H1 (cell line): ENCODE measurements around the gene LRRC4C. TPM values are rescaled to one million over a fixed set of nuclear protein-coding genes. Genes with fewer than 3 reads are reported as not detected.

Source experiments
- CTCF ChIA-PET: fragments of 300-600 bp; sonication (Branson Sonifier 250); formaldehyde crosslinking; loops from one replicate; lab custom pipeline; 2021; ENCODE audit not compliant: partially characterized antibody; lab: Charles Lee
- POLR2A ChIA-PET: fragments of 300-600 bp; sonication (Branson Sonifier 250); formaldehyde crosslinking; loops from one replicate; lab custom pipeline; 2021; ENCODE audit warnings: inconsistent platforms; ENCODE audit not compliant: partially characterized antibody; lab: Charles Lee
- DNase-seq, 2 experiments: peaks; one replicate each; pipeline versions ENCODE4 v3.0.0 to v3.0.0-alpha.2; 2010 to 2022; ENCODE audit warnings: low spot score in 2 of 2, low read depth in 1 of 2, mixed read lengths in 1 of 2
- FAIRE-seq: peaks from 2 replicates; lab custom pipeline; 2011; peaks lifted over from hg19 to GRCh38; lab: Jason Lieb, UNC
- H2AFZ ChIP-seq: 2 replicates; pipeline ENCODE4 v1.8.1; 2012; ENCODE audit warnings: low read length, inconsistent platforms
- H2AK5ac ChIP-seq: 2 replicates; pipeline ENCODE4 v1.6.1; 2013; ENCODE audit warnings: low read depth, low read length
- H2BK120ac ChIP-seq: replicated peaks from 2 replicates; pipeline ENCODE3; 2013; ENCODE audit warnings: low read depth, low read length, inconsistent platforms
- H2BK12ac ChIP-seq: 2 replicates; pipeline ENCODE4 v1.6.1; 2013; ENCODE audit warnings: low read depth, low read length
- H2BK15ac ChIP-seq: 2 replicates; pipeline ENCODE4 v1.6.1; 2013; ENCODE audit warnings: low read length
- H2BK20ac ChIP-seq: 2 replicates; pipeline ENCODE4 v1.6.1; 2013; ENCODE audit warnings: low read length
- H2BK5ac ChIP-seq: 2 replicates; pipeline ENCODE4 v1.6.1; 2013; ENCODE audit warnings: low read depth, low read length
- H3K14ac ChIP-seq: 2 replicates; pipeline ENCODE4 v1.6.1; 2013; ENCODE audit warnings: inconsistent platforms; ENCODE audit not compliant: insufficient read length
- H3K18ac ChIP-seq: 2 replicates; pipeline ENCODE4 v1.6.1; 2013; ENCODE audit warnings: low read length; ENCODE audit errors: extremely low read depth
- H3K23ac ChIP-seq: 2 replicates; pipeline ENCODE4 v1.6.1; 2013; ENCODE audit warnings: inconsistent platforms; ENCODE audit not compliant: insufficient read length
- H3K23me2 ChIP-seq: 2 replicates; pipeline ENCODE4 v1.6.1; 2013; ENCODE audit warnings: low read depth, low read length
- H3K27ac ChIP-seq: 2 replicates; pipeline ENCODE4 v1.6.1; 2011; ENCODE audit warnings: low read depth, low read length, inconsistent platforms
- H3K27me3 ChIP-seq, 4 experiments: replicated peaks in 1 of 4; 1 replicate in 1 of 4; 2 replicates in 3 of 4; pipeline versions ENCODE4 v1.6.1 to v1.8.1; 2011 to 2013; ENCODE audit warnings: low read length in 3 of 4, mild to moderate bottlenecking in 3 of 4, inconsistent platforms in 2 of 4, mixed read lengths in 2 of 4, moderate library complexity in 1 of 4; ENCODE audit not compliant: control insufficient read depth in 3 of 4, insufficient read depth in 3 of 4; ENCODE audit errors: extremely low read depth in 1 of 4
- H3K36me3 ChIP-seq, 4 experiments: 2 replicates each; pipeline versions ENCODE4 v1.6.1 to v1.8.1; 2011 to 2013; ENCODE audit warnings: mild to moderate bottlenecking in 4 of 4, low read length in 3 of 4, moderate library complexity in 2 of 4, control low read depth in 1 of 4, inconsistent platforms in 1 of 4; ENCODE audit not compliant: insufficient read depth in 4 of 4, control insufficient read depth in 2 of 4
- H3K4ac ChIP-seq: replicated peaks from 2 replicates; pipeline ENCODE3; 2013; ENCODE audit warnings: low read length, low read depth, mixed read lengths, inconsistent platforms; ENCODE audit not compliant: insufficient read length
- H3K4me1 ChIP-seq, 4 experiments: replicated peaks in 1 of 4; 1 replicate in 1 of 4; 2 replicates in 3 of 4; pipeline versions ENCODE4 v1.6.1 to v1.8.1; 2011 to 2013; ENCODE audit warnings: low read length in 3 of 4, inconsistent platforms in 2 of 4, mixed read lengths in 1 of 4; ENCODE audit not compliant: insufficient read depth in 4 of 4, control insufficient read depth in 3 of 4
- H3K4me2 ChIP-seq, 2 experiments: 2 replicates each; pipeline versions ENCODE4 v1.6.1 to v1.8.1; 2011 to 2013; ENCODE audit warnings: low read depth in 2 of 2, low read length in 2 of 2, control low read depth in 1 of 2, inconsistent platforms in 1 of 2, mild to moderate bottlenecking in 1 of 2; ENCODE audit not compliant: insufficient read depth in 1 of 2
- H3K4me3 ChIP-seq, 4 experiments: fragments of 200-600, 300-600 bp in 1 of 4; sonication (generic), shearing (Covaris generic), sonication (Bioruptor Twin) in 1 of 4; 2 replicates each; pipeline versions ENCODE4 v1.5.1 to v1.8.1; 2011 to 2016; ENCODE audit warnings: low read length in 4 of 4, low read depth in 3 of 4, control low read depth in 2 of 4, inconsistent platforms in 2 of 4, mild to moderate bottlenecking in 2 of 4, mixed read lengths in 1 of 4, moderate library complexity in 1 of 4; ENCODE audit not compliant: insufficient read depth in 2 of 4; ENCODE audit errors: extremely low read depth in 1 of 4
- H3K56ac ChIP-seq: replicated peaks from 2 replicates; pipeline ENCODE3; 2013; ENCODE audit warnings: low read depth, mild to moderate bottlenecking, mixed read lengths, low read length, inconsistent platforms; ENCODE audit not compliant: insufficient read length
- H3K79me1 ChIP-seq: 2 replicates; pipeline ENCODE4 v1.6.1; 2013; ENCODE audit warnings: low read depth, low read length, control low read depth
- H3K79me2 ChIP-seq, 2 experiments: 2 replicates each; pipeline versions ENCODE4 v1.6.1 to v1.8.1; 2012 to 2013; ENCODE audit warnings: low read length in 2 of 2, mild to moderate bottlenecking in 2 of 2, inconsistent platforms in 1 of 2; ENCODE audit not compliant: insufficient read depth in 2 of 2, control insufficient read depth in 1 of 2
- H3K9ac ChIP-seq, 4 experiments: replicated peaks in 1 of 4; 1 replicate in 1 of 4; 2 replicates in 3 of 4; pipeline versions ENCODE4 v1.6.1 to v1.8.1; 2011 to 2013; ENCODE audit warnings: low read depth in 3 of 4, low read length in 3 of 4, control low read depth in 2 of 4, mild to moderate bottlenecking in 2 of 4, moderate library complexity in 2 of 4, inconsistent platforms in 1 of 4; ENCODE audit errors: extremely low read depth in 1 of 4
- H3K9me3 ChIP-seq, 2 experiments: 2 replicates each; pipeline versions ENCODE4 v1.6.1 to v1.8.1; 2012 to 2013; ENCODE audit warnings: mild to moderate bottlenecking in 2 of 2, moderate library complexity in 2 of 2, control low read depth in 1 of 2, inconsistent platforms in 1 of 2, low read depth in 1 of 2, low read length in 1 of 2, mixed read lengths in 1 of 2; ENCODE audit not compliant: insufficient read depth in 2 of 2
- H4K20me1 ChIP-seq, 2 experiments: replicated peaks in 1 of 2; 2 replicates each; pipeline versions ENCODE3 to v1.8.1; 2011 to 2013; ENCODE audit warnings: inconsistent platforms in 2 of 2, low read length in 2 of 2, mild to moderate bottlenecking in 1 of 2; ENCODE audit not compliant: insufficient read depth in 2 of 2, control insufficient read depth in 1 of 2
- H4K5ac ChIP-seq: 2 replicates; pipeline ENCODE4 v1.6.1; 2013; ENCODE audit warnings: low read length, low read depth, mixed read lengths, inconsistent platforms; ENCODE audit not compliant: insufficient read length
- H4K8ac ChIP-seq: 2 replicates; pipeline ENCODE4 v1.8.0; 2013; ENCODE audit warnings: mild to moderate bottlenecking, moderate library complexity, low read length, inconsistent platforms; ENCODE audit not compliant: insufficient read depth; ENCODE audit errors: extremely low read depth
- H4K91ac ChIP-seq: replicated peaks from 2 replicates; pipeline ENCODE3; 2013; ENCODE audit warnings: low read length, mixed read lengths, inconsistent platforms; ENCODE audit not compliant: insufficient read length
- CREB1 ChIP-seq: IDR thresholded peaks from 2 replicates; pipeline ENCODE4 v1.6.1; 2012; ENCODE audit warnings: inconsistent platforms
- EGR1 ChIP-seq: IDR thresholded peaks from 2 replicates; pipeline ENCODE4 v1.6.1; 2011; ENCODE audit warnings: low read depth, low read length, borderline replicate concordance
- GTF2F1 ChIP-seq: IDR thresholded peaks from 2 replicates; pipeline ENCODE4 v1.6.1; 2012; ENCODE audit warnings: low read depth, low read length, improper control_type of control experiment, borderline replicate concordance
- HDAC2 ChIP-seq, 2 experiments: fragments of 300-600 bp in 1 of 2; sonication (generic) in 1 of 2; IDR thresholded peaks; 2 replicates each; pipeline ENCODE4 v1.6.1; 2011 to 2012; ENCODE audit warnings: low read depth in 2 of 2, low read length in 2 of 2, mild to moderate bottlenecking in 2 of 2, moderate library complexity in 2 of 2, borderline replicate concordance in 1 of 2, inconsistent platforms in 1 of 2
- HDAC6 ChIP-seq: IDR thresholded peaks from one replicate; pipeline ENCODE4 v1.7.1; 2012; ENCODE audit warnings: low read depth, mild to moderate bottlenecking, inconsistent platforms, low read length, moderate library complexity
- JUN ChIP-seq: IDR thresholded peaks from 2 replicates; pipeline ENCODE4 v1.6.1; 2011; ENCODE audit warnings: low read depth, mild to moderate bottlenecking, improper control_type of control experiment, low read length
- PHF8 ChIP-seq: fragments of 200-600 bp; sonication (generic); conservative IDR thresholded peaks from 2 replicates; pipeline ENCODE4 v1.7.1; 2012; ENCODE audit warnings: low read depth, mild to moderate bottlenecking, inconsistent platforms, low read length, moderate library complexity
- SIN3A ChIP-seq, 2 experiments: IDR thresholded peaks in 1 of 2; conservative IDR thresholded peaks in 1 of 2; 2 replicates each; pipeline ENCODE4 v1.6.1; 2011 to 2012; ENCODE audit warnings: low read length in 2 of 2, improper control_type of control experiment in 1 of 2, low read depth in 1 of 2, mild to moderate bottlenecking in 1 of 2
- SP4 ChIP-seq: IDR thresholded peaks from 2 replicates; pipeline ENCODE4 v1.6.1; 2012; ENCODE audit warnings: low read length, inconsistent platforms
- SRF ChIP-seq: IDR thresholded peaks from 2 replicates; pipeline ENCODE4 v1.6.1; 2011; ENCODE audit warnings: mild to moderate bottlenecking, low read depth, low read length, moderate library complexity
- TCF12 ChIP-seq: IDR thresholded peaks from 2 replicates; pipeline ENCODE4 v1.6.1; 2011; ENCODE audit warnings: low read depth, mild to moderate bottlenecking, low read length
- ZNF274 ChIP-seq: IDR thresholded peaks from 2 replicates; pipeline ENCODE4 v1.7.0; 2012; ENCODE audit warnings: low read length, borderline replicate concordance; ENCODE audit errors: extremely low read depth
- WGBS, 2 experiments: shearing (Covaris generic) in 1 of 2; methylation state at CpG; one replicate each; pipeline versions ENCODE4 v1.1.6 to v1.1.7; 2013 to 2015; ENCODE audit warnings: low lambda C conversion rate in 2 of 2, mixed read lengths in 2 of 2, inconsistent platforms in 1 of 2, low coverage in 1 of 2, missing lambda C conversion rate in 1 of 2; ENCODE audit not compliant: insufficient replicate concordance in 2 of 2, insufficient coverage in 1 of 2, insufficient read length in 1 of 2; ENCODE audit errors: extremely low coverage in 1 of 2, missing lambda C conversion rate in 1 of 2; 5-methylcytosine and 5-hydroxymethylcytosine counted together
- polyA plus RNA-seq, 7 experiments: library from polyadenylated mRNA; depleted of rRNA in 3 of 7; stranded (reverse) in 5 of 7; unstranded in 2 of 7; fragments of >200 nt in 5 of 7; fragments of 200-250 nt in 2 of 7; gene quantifications; 1 replicate in 5 of 7; 2 replicates in 1 of 7; 4 replicates in 1 of 7; pipeline versions ENCODE4 v1.2.1 to v1.2.3, GENCODE V29; 2011 to 2013; ENCODE audit warnings: missing spikeins in 2 of 7, mixed read lengths in 2 of 7
- total RNA-seq: library from RNA; stranded (reverse); fragmentation: NEBNext Ultra II Directional; extraction: Animal tissue kit (Norgen Biotek cat#: 25700); gene quantifications from 2 replicates; pipeline ENCODE4 v1.2.1, GENCODE V29; 2021

The LRRC4C gene
- total and polyA plus RNA-seq, 2 of the 8 experiments (the other 6 are each of a cell fraction or from before 2014, with no cell fraction given) = 0.23 to 2.2 TPM

DNA sequence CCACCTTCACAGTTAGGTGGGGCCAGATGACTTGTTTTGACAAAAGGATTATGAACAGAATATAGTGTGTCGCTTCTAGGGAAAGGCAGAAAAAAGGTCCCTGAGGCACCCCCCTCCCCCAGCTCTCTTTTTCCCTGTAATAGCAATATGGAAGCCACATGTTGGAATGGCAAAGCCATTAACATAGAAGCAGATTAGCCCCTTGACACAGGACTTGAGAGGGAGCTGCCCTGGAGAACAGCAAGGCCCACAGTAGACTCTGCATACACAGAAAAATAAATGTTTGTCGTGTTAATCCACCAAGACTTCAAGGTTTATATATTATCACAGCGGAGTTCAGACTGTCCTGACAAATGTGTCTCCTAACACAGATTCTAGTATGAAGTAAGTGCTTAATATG is 1222.9 kb downstream of the LRRC4C start:
- FAIRE-seq (no peak), DNase-seq (no peak)
- Histone ChIP-seq H3K4me3 (no peak overlapping the region), H3K23ac (no peak overlapping the region), H4K5ac (no peak overlapping the region), H3K27ac (no peak overlapping the region), H3K4me2 (no peak overlapping the region), H3K18ac (no peak overlapping the region), H3K56ac (no peak overlapping the region), H2BK20ac (no peak overlapping the region), H3K4me1 (no peaks in the 10 kb centered on the region), H2BK5ac (no peak overlapping the region), H2AFZ (no peak overlapping the region), H3K9ac (no peak overlapping the region), H3K14ac (no peak overlapping the region), H3K4ac (no peak overlapping the region), H2BK15ac (no peak overlapping the region), H4K8ac (no peak overlapping the region), H4K91ac (no peak overlapping the region), H3K27me3 (no peaks in the 10 kb centered on the region), H3K23me2 (no peaks in the 10 kb centered on the region), H3K36me3 (no peaks in the 10 kb centered on the region), H2AK5ac (no peak overlapping the region), H3K79me2 (no peaks in the 10 kb centered on the region), H3K9me3 (no peaks in the 10 kb centered on the region), H2BK120ac (no peak overlapping the region), H3K79me1 (no peaks in the 10 kb centered on the region), H4K20me1 (no peaks in the 10 kb centered on the region), H2BK12ac (no peak overlapping the region)
- 90% methylated on average over 3 of the region's 3 CpGs; no CpG with 5 or more reads in 1 of the 2 experiments for whole genome bisulfite sequencing, 2 experiments
- ChIA-PET POLR2A (no interaction called here), CTCF (interaction anchor here (1.3 kb wide), 1 partner anchor 1538 kb away, joined by 3 read pairs; no protein-coding TSS in a partner anchor)
- TF ChIP-seq TCF12 (no peak), SRF (no peak), PHF8 (no peak), ZNF274 (no peak), HDAC6 (no peak), SIN3A (conservative IDR thresholded peaks at IDR 0.05 in 1 of 2, IDR thresholded peaks at IDR 0.05 in 1 of 2; ENCODE audit: low read depth in 1 of 2, low read length in 2 of 2) (no peak), CREB1 (no peak), SP4 (no peak), GTF2F1 (no peak), EGR1 (no peak), JUN (no peak), HDAC2 (IDR thresholded peaks at IDR 0.05; ENCODE audit: borderline replicate concordance in 1 of 2, low read depth in 2 of 2, low read length in 2 of 2) (no peak)
